ENCODE measurements around the gene DMRTC2.

Gene DMRTC2

GRCh38 chr19:41843371-41843770 lies 1.5 kb upstream of the DMRTC2 start:
- H4K20me1 ChIP-seq (ENCODE audit: low read depth, low read length), result no peaks in the 10 kb centered on the region
- TF ChIP-seq EZH2phosphoT487 (conservative IDR thresholded peaks at IDR 0.05; ENCODE audit: low read length), result no peak
- TF ChIP-seq, protein P1, sequence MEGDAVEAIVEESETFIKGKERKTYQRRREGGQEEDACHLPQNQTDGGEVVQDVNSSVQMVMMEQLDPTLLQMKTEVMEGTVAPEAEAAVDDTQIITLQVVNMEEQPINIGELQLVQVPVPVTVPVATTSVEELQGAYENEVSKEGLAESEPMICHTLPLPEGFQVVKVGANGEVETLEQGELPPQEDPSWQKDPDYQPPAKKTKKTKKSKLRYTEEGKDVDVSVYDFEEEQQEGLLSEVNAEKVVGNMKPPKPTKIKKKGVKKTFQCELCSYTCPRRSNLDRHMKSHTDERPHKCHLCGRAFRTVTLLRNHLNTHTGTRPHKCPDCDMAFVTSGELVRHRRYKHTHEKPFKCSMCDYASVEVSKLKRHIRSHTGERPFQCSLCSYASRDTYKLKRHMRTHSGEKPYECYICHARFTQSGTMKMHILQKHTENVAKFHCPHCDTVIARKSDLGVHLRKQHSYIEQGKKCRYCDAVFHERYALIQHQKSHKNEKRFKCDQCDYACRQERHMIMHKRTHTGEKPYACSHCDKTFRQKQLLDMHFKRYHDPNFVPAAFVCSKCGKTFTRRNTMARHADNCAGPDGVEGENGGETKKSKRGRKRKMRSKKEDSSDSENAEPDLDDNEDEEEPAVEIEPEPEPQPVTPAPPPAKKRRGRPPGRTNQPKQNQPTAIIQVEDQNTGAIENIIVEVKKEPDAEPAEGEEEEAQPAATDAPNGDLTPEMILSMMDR (IDR thresholded peaks at IDR 0.05; ENCODE audit: insufficient read depth, low read length, poor library complexity, severe bottlenecking), result no peak
- no peaks in the 10 kb centered on the region for H3K79me2 ChIP-seq (ENCODE audit: insufficient read depth, low read length)
- no peaks in the 10 kb centered on the region for H3K9me3 ChIP-seq (ENCODE audit: insufficient read depth, low read length)
- H3K27me3 ChIP-seq (ENCODE audit: low read length), result no peaks in the 10 kb centered on the region
- no peak overlapping the region for H3K4me3 ChIP-seq (ENCODE audit: insufficient read depth, low read length, poor library complexity, severe bottlenecking)
- H3K36me3 ChIP-seq (ENCODE audit: low read length), result no peaks in the 10 kb centered on the region
- H3K27ac ChIP-seq (ENCODE audit: low read depth, low read length), result no peak overlapping the region
- H3K9me2 ChIP-seq (replicated peaks; ENCODE audit: insufficient read depth, low read length), result no peaks in the 10 kb centered on the region
- no peak overlapping the region for H2AFZ ChIP-seq (ENCODE audit: low read depth, low read length, severe bottlenecking)
- no peak overlapping the region for H3K4me2 ChIP-seq (ENCODE audit: low read depth, low read length, poor library complexity, severe bottlenecking)
- no peak overlapping the region for H3K9ac ChIP-seq (ENCODE audit: low read length)
- no peaks in the 10 kb centered on the region for H3F3A ChIP-seq (ENCODE audit: insufficient read depth)

DNA sequence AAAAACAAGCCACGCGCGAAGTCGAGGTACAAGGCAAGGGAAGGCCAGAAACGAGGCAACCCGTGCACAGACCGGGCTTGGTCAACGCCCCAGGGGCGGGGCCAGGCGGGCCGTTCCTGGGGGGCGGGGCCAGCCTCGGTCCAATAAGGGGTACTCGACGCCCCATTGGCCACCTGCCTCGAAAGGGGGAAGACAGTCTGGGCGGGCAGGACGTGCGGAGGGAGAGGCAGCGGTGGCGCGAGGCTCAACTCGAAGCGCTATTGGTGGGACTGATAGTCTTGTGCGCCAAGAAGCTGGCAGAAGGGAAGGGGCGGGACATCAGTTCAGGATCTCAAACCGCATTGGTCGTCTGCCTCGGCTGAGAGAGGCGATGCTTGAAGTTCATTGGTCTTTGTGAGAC lies 241 bp upstream of the DMRTC2 start, which contains the start of gene LYPD4:
TSS of gene LYPD4 (minus strand) at position 83 of the 400 bp plus-strand sequence. CDS start 5,398 bp downstream, outside the sequence.
- H3K4me3 ChIP-seq (ENCODE audit: insufficient read depth, low read length, poor library complexity, severe bottlenecking), result no peak within 1 kb of the TSS
- H3K9ac ChIP-seq (ENCODE audit: low read length), result no peak within 1 kb of the TSS
- TF ChIP-seq EZH2phosphoT487 (conservative IDR thresholded peaks at IDR 0.05; ENCODE audit: low read length), result no peak
- TF ChIP-seq, protein P1 (IDR thresholded peaks at IDR 0.05; ENCODE audit: insufficient read depth, low read length, poor library complexity, severe bottlenecking), result no peak
- no peaks in the 10 kb centered on the region for H4K20me1 ChIP-seq (ENCODE audit: low read depth, low read length)
- H3K27me3 ChIP-seq (ENCODE audit: low read length), result no peaks in the 10 kb centered on the region
- H3K27ac ChIP-seq (ENCODE audit: low read depth, low read length), result no peak within 1 kb of the TSS
- no peaks in the 10 kb centered on the region for H3F3A ChIP-seq (ENCODE audit: insufficient read depth)
- no peaks in the 10 kb centered on the region for H3K79me2 ChIP-seq (ENCODE audit: insufficient read depth, low read length)
- no peaks in the 10 kb centered on the region for H3K9me2 ChIP-seq (replicated peaks; ENCODE audit: insufficient read depth, low read length)
- H3K4me2 ChIP-seq (ENCODE audit: low read depth, low read length, poor library complexity, severe bottlenecking), result no peak within 1 kb of the TSS
- H2AFZ ChIP-seq (ENCODE audit: low read depth, low read length, severe bottlenecking), result no peak within 1 kb of the TSS
- no peaks in the 10 kb centered on the region for H3K9me3 ChIP-seq (ENCODE audit: insufficient read depth, low read length)
- no peaks in the 10 kb centered on the region for H3K36me3 ChIP-seq (ENCODE audit: low read length)

GRCh38 chr19:41845051-41845590 lies 279 bp downstream of the DMRTC2 start:
- Histone ChIP-seq H3K27ac (ENCODE audit: low read depth, low read length) (no peak overlapping the region), H4K20me1 (ENCODE audit: low read depth, low read length) (no peaks in the 10 kb centered on the region), H3K9me2 (replicated peaks; ENCODE audit: insufficient read depth, low read length) (no peaks in the 10 kb centered on the region), H3K36me3 (ENCODE audit: low read length) (no peaks in the 10 kb centered on the region), H3K9me3 (ENCODE audit: insufficient read depth, low read length) (no peaks in the 10 kb centered on the region), H3F3A (ENCODE audit: insufficient read depth) (no peaks in the 10 kb centered on the region), H3K79me2 (ENCODE audit: insufficient read depth, low read length) (no peaks in the 10 kb centered on the region), H3K4me2 (ENCODE audit: low read depth, low read length, poor library complexity, severe bottlenecking) (no peak overlapping the region), H2AFZ (ENCODE audit: low read depth, low read length, severe bottlenecking) (no peak overlapping the region), H3K9ac (ENCODE audit: low read length) (no peak overlapping the region), H3K4me3 (ENCODE audit: insufficient read depth, low read length, poor library complexity, severe bottlenecking) (no peak overlapping the region), H3K27me3 (ENCODE audit: low read length) (no peaks in the 10 kb centered on the region)
- TF ChIP-seq, protein P1 (IDR thresholded peaks at IDR 0.05; ENCODE audit: insufficient read depth, low read length, poor library complexity, severe bottlenecking), result no peak
- no peak for TF ChIP-seq EZH2phosphoT487 (conservative IDR thresholded peaks at IDR 0.05; ENCODE audit: low read length)

All from SU-DHL-6 (cell line).